ENCODE results near the gene UBE3B. TPM values are rescaled to one million over a fixed set of nuclear protein-coding genes. Genes with fewer than 3 reads are reported as not detected.

Gene UBE3B
- total RNA-seq, 1 experiment from 2014 or later, result 29.3 TPM

GRCh38 chr12:109532721-109533486, 55.5 kb downstream of the UBE3B start:
- Mint-ChIP-seq H3K36me3 (peaks cover 13% of the 10 kb centered on the region), H3K9me3 (no peaks in the 10 kb centered on the region), H3K27me3 (ENCODE audit: low read depth) (no peaks in the 10 kb centered on the region), H3K4me3 (no peak overlapping the region), H3K27ac (no peak overlapping the region; the same call in 1 of the 2 replicates), H3K4me1 (peaks cover 8% of the 10 kb centered on the region)
- TF ChIP-seq STAT6 (CRISPR knock-in tag; conservative IDR thresholded peaks at IDR 0.05; ENCODE audit: low read depth) (no peak), CDX4 (CRISPR knock-in tag; IDR thresholded peaks at IDR 0.05; ENCODE audit: borderline replicate concordance) (no peak)
- CTCF ChIA-PET, result interaction anchor here (0.8 kb wide), 1 partner anchor 310 kb away, joined by 3 read pairs; no protein-coding TSS in a partner anchor
- no peak for DNase-seq (ENCODE audit: low spot score)
- ATAC-seq, result no peak
- POLR2A ChIA-PET, result no interaction called here

- Mint-ChIP-seq H3K4me3 (no peak overlapping the region), H3K4me1 (peaks cover 8% of the 10 kb centered on the region), H3K27ac (no peak overlapping the region; the same call in 1 of the 2 replicates), H3K27me3 (ENCODE audit: low read depth) (no peaks in the 10 kb centered on the region), H3K9me3 (no peaks in the 10 kb centered on the region), H3K36me3 (peaks cover 13% of the 10 kb centered on the region)
- POLR2A ChIA-PET, result no interaction called here
- ATAC-seq (no peak), DNase-seq (ENCODE audit: low spot score) (no peak)
- CTCF ChIA-PET, result interaction anchor here (0.8 kb wide), 1 partner anchor 309 kb away, joined by 3 read pairs; no protein-coding TSS in a partner anchor
- TF ChIP-seq ZNF232 (CRISPR knock-in tag; IDR thresholded peaks at IDR 0.05) (no peak), CDX4 (CRISPR knock-in tag; IDR thresholded peaks at IDR 0.05; ENCODE audit: borderline replicate concordance) (no peak), RELA (CRISPR knock-in tag; IDR thresholded peaks at IDR 0.05; ENCODE audit: borderline replicate concordance) (no peak), NR3C1 (CRISPR knock-in tag; conservative IDR thresholded peaks at IDR 0.05; ENCODE audit: low read depth) (no peak), OVOL2 (CRISPR knock-in tag; IDR thresholded peaks at IDR 0.05; ENCODE audit: borderline replicate concordance) (no peak), HMGXB4 (CRISPR knock-in tag; IDR thresholded peaks at IDR 0.05) (no peak), E2F1 (CRISPR knock-in tag; IDR thresholded peaks at IDR 0.05) (no peak), CTCF (IDR thresholded peaks at IDR 0.05) (no peak), RORB (CRISPR knock-in tag; IDR thresholded peaks at IDR 0.05) (no peak)
- TF ChIP-seq, protein P1, sequence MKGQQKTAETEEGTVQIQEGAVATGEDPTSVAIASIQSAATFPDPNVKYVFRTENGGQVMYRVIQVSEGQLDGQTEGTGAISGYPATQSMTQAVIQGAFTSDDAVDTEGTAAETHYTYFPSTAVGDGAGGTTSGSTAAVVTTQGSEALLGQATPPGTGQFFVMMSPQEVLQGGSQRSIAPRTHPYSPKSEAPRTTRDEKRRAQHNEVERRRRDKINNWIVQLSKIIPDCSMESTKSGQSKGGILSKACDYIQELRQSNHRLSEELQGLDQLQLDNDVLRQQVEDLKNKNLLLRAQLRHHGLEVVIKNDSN (CRISPR knock-in tag; IDR thresholded peaks at IDR 0.05), result no peak
- TF ChIP-seq, protein P2, sequence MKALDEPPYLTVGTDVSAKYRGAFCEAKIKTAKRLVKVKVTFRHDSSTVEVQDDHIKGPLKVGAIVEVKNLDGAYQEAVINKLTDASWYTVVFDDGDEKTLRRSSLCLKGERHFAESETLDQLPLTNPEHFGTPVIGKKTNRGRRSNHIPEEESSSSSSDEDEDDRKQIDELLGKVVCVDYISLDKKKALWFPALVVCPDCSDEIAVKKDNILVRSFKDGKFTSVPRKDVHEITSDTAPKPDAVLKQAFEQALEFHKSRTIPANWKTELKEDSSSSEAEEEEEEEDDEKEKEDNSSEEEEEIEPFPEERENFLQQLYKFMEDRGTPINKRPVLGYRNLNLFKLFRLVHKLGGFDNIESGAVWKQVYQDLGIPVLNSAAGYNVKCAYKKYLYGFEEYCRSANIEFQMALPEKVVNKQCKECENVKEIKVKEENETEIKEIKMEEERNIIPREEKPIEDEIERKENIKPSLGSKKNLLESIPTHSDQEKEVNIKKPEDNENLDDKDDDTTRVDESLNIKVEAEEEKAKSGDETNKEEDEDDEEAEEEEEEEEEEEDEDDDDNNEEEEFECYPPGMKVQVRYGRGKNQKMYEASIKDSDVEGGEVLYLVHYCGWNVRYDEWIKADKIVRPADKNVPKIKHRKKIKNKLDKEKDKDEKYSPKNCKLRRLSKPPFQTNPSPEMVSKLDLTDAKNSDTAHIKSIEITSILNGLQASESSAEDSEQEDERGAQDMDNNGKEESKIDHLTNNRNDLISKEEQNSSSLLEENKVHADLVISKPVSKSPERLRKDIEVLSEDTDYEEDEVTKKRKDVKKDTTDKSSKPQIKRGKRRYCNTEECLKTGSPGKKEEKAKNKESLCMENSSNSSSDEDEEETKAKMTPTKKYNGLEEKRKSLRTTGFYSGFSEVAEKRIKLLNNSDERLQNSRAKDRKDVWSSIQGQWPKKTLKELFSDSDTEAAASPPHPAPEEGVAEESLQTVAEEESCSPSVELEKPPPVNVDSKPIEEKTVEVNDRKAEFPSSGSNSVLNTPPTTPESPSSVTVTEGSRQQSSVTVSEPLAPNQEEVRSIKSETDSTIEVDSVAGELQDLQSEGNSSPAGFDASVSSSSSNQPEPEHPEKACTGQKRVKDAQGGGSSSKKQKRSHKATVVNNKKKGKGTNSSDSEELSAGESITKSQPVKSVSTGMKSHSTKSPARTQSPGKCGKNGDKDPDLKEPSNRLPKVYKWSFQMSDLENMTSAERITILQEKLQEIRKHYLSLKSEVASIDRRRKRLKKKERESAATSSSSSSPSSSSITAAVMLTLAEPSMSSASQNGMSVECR (CRISPR knock-in tag; IDR thresholded peaks at IDR 0.05; ENCODE audit: borderline replicate concordance), result no peak
- TF ChIP-seq, protein P3, sequence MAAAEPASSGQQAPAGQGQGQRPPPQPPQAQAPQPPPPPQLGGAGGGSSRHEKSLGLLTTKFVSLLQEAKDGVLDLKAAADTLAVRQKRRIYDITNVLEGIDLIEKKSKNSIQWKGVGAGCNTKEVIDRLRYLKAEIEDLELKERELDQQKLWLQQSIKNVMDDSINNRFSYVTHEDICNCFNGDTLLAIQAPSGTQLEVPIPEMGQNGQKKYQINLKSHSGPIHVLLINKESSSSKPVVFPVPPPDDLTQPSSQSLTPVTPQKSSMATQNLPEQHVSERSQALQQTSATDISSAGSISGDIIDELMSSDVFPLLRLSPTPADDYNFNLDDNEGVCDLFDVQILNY (CRISPR knock-in tag; IDR thresholded peaks at IDR 0.05), result no peak
- TF ChIP-seq, protein P4, sequence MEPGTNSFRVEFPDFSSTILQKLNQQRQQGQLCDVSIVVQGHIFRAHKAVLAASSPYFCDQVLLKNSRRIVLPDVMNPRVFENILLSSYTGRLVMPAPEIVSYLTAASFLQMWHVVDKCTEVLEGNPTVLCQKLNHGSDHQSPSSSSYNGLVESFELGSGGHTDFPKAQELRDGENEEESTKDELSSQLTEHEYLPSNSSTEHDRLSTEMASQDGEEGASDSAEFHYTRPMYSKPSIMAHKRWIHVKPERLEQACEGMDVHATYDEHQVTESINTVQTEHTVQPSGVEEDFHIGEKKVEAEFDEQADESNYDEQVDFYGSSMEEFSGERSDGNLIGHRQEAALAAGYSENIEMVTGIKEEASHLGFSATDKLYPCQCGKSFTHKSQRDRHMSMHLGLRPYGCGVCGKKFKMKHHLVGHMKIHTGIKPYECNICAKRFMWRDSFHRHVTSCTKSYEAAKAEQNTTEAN (CRISPR knock-in tag; IDR thresholded peaks at IDR 0.05), result no peak
Measured at GRCh38 chr12:109533487-109533740, 56.0 kb downstream of the UBE3B start.
